MCF 10A (cell line): ENCODE data around the gene NIPBL. TPM values are rescaled to one million over a fixed set of nuclear protein-coding genes. Genes with fewer than 3 reads are reported as not detected.

Experiments used
- BruUV-seq: library from RNA; stranded (reverse); fragments of 400-500 nt; replicated peaks from 2 replicates; lab custom pipeline; 2021; lab: Mats Ljungman, UMichigan
- CTCF ChIA-PET: fragments of 300-600 bp; sonication (Branson Sonifier 250); formaldehyde crosslinking; extraction: SDS; loops from one replicate; lab custom pipeline; 2021; ENCODE audit warnings: antibody characterized with exemption, inconsistent platforms; lab: Yijun Ruan, JAX
- POLR2A ChIA-PET: fragments of 300-600, 350-650 bp; sonication (Branson Sonifier 250); formaldehyde crosslinking; extraction: SDS; loops from one replicate; lab custom pipeline; 2020; ENCODE audit warnings: antibody characterized with exemption, inconsistent platforms; lab: Yijun Ruan, JAX
- DNase-seq: peaks from one replicate; pipeline ENCODE4 v3.0.0-alpha.2; 2018; ENCODE audit not compliant: unreplicated experiment
- H3K27ac Mint-ChIP-seq: one replicate; pipeline ENCODE4 v1.8.0; 2022; ENCODE audit warnings: mild to moderate bottlenecking, low read depth, mixed read lengths; ENCODE audit not compliant: unreplicated experiment
- H3K27me3 Mint-ChIP-seq: one replicate; pipeline ENCODE4 v1.8.0; 2022; ENCODE audit warnings: mixed read lengths; ENCODE audit not compliant: insufficient read depth, unreplicated experiment
- H3K36me3 Mint-ChIP-seq: one replicate; pipeline ENCODE4 v1.8.0; 2022; ENCODE audit warnings: mild to moderate bottlenecking, moderate library complexity, mixed read lengths; ENCODE audit not compliant: insufficient read depth, unreplicated experiment
- H3K4me1 Mint-ChIP-seq: one replicate; pipeline ENCODE4 v1.8.0; 2022; ENCODE audit warnings: mixed read lengths; ENCODE audit not compliant: insufficient read depth, unreplicated experiment
- H3K4me3 Mint-ChIP-seq: one replicate; pipeline ENCODE4 v1.8.0; 2022; ENCODE audit warnings: mild to moderate bottlenecking, moderate library complexity, mixed read lengths; ENCODE audit not compliant: unreplicated experiment
- H3K9me3 Mint-ChIP-seq: one replicate; pipeline ENCODE4 v1.8.0; 2022; ENCODE audit warnings: mixed read lengths; ENCODE audit not compliant: unreplicated experiment
- CTCF ChIP-seq: fragments of 200-600 bp; IDR thresholded peaks from one replicate; pipeline ENCODE4 v1.8.0; 2022; ENCODE audit warnings: antibody characterized with exemption, mild to moderate bottlenecking; ENCODE audit not compliant: unreplicated experiment
- intact Hi-C: fragments of 100-400 bp; cut with micrococcal nuclease; formaldehyde crosslinking; loops from 2 replicates; pipeline ENCODE4 v1.14.1; 2022
- total RNA-seq: library from RNA; stranded (reverse); gene quantifications from 2 replicates; pipeline ENCODE4 v1.2.3, GENCODE V29; 2022

The NIPBL gene
- total RNA-seq, 1 experiment from 2014 or later, result 46.2 TPM

- POLR2A ChIA-PET, result no interaction called here
- Mint-ChIP-seq H3K4me1 (no peaks in the 10 kb centered on the region), H3K36me3 (peaks cover 64% of the 10 kb centered on the region), H3K27ac (no peak overlapping the region), H3K27me3 (no peaks in the 10 kb centered on the region), H3K4me3 (no peak overlapping the region), H3K9me3 (no peaks in the 10 kb centered on the region)
- intact Hi-C loops, result no loop called here
- no peak for DNase-seq
- TF ChIP-seq CTCF, result no peak
- no TSS peak for BruUV-seq
- CTCF ChIA-PET, result no interaction called here
Observed at GRCh38 chr5:37014321-37014720, 137.8 kb downstream of the NIPBL start.

GRCh38 chr5:37015795-37016666, 139.5 kb downstream of the NIPBL start:
- Mint-ChIP-seq H3K27ac (no peak overlapping the region), H3K9me3 (no peaks in the 10 kb centered on the region), H3K36me3 (peaks cover 69% of the 10 kb centered on the region), H3K4me3 (no peak overlapping the region), H3K27me3 (no peaks in the 10 kb centered on the region), H3K4me1 (no peaks in the 10 kb centered on the region)
- TF ChIP-seq CTCF, result no peak
- CTCF ChIA-PET, result interaction anchor here (0.6 to 1.3 kb wide), 2 partner anchors 11 to 1458 kb away, joined by 3 to 4 read pairs; no protein-coding TSS in a partner anchor
- POLR2A ChIA-PET, result no interaction called here
- DNase-seq, result no peak
- intact Hi-C loops, result no loop called here
- BruUV-seq, result no TSS peak

- intact Hi-C loops, result no loop called here
- ChIA-PET CTCF (no interaction called here), POLR2A (no interaction called here)
- no peak for DNase-seq
- Mint-ChIP-seq H3K4me3 (no peak overlapping the region), H3K27me3 (no peaks in the 10 kb centered on the region), H3K36me3 (peaks cover 74% of the 10 kb centered on the region), H3K4me1 (no peaks in the 10 kb centered on the region), H3K27ac (no peak overlapping the region), H3K9me3 (peaks cover 7% of the 10 kb centered on the region)
- TF ChIP-seq CTCF, result no peak
- no TSS peak for BruUV-seq
Observed at GRCh38 chr5:37028910-37029309, 152.3 kb downstream of the NIPBL start.

GRCh38 chr5:37029436-37029835, 152.9 kb downstream of the NIPBL start:
- BruUV-seq, result no TSS peak
- intact Hi-C loops, result no loop called here
- peaks cover 69% of the 10 kb centered on the region for H3K36me3 Mint-ChIP-seq
- peaks cover 7% of the 10 kb centered on the region for H3K9me3 Mint-ChIP-seq
- no peaks in the 10 kb centered on the region for H3K4me1 Mint-ChIP-seq
- no peaks in the 10 kb centered on the region for H3K27me3 Mint-ChIP-seq
- DNase-seq, result no peak
- no peak for TF ChIP-seq CTCF
- ChIA-PET POLR2A (no interaction called here), CTCF (no interaction called here)
- no peak overlapping the region for H3K4me3 Mint-ChIP-seq
- H3K27ac Mint-ChIP-seq, result no peak overlapping the region
